Suprapubic skin (tissue), 4 donors: Measurements from ENCODE around the gene NR2F1. TPM values are rescaled to one million over a fixed set of nuclear protein-coding genes. Genes with fewer than 3 reads are reported as not detected.
A peak's percentile ranks its signal among the peaks of the same experiment; 100 is the strongest.

Experiments used
- DNase-seq, 2 donors: peaks; one replicate each; pipeline ENCODE4 v3.0.0-alpha.2; 2019; ENCODE audit warnings: low spot score in 2 of 2
- H3K27ac ChIP-seq: fragments of 200-600 bp; sonication (generic); one replicate; pipeline ENCODE4 v1.5.1; 2019
- H3K27me3 ChIP-seq: fragments of 200-600 bp; sonication (generic); one replicate; pipeline ENCODE4 v1.5.1; 2019
- H3K36me3 ChIP-seq: fragments of 200-600 bp; sonication (generic); one replicate; pipeline ENCODE4 v1.5.1; 2019
- H3K4me1 ChIP-seq: fragments of 200-600 bp; sonication (generic); one replicate; pipeline ENCODE4 v1.5.1; 2019
- H3K4me3 ChIP-seq: fragments of 200-600 bp; sonication (generic); one replicate; pipeline ENCODE4 v1.5.1; 2019; ENCODE audit warnings: mild to moderate bottlenecking
- H3K9me3 ChIP-seq: fragments of 200-600 bp; sonication (generic); one replicate; pipeline ENCODE4 v1.5.1; 2019
- CTCF ChIP-seq, 2 donors: fragments of 200-600 bp in 1 of 2; fragments of 450-650 bp in 1 of 2; sonication (generic) in 1 of 2; IDR thresholded peaks; one replicate each; pipeline ENCODE4 v1.5.1; 2016 to 2019; ENCODE audit warnings: antibody characterized with exemption in 2 of 2, mild to moderate bottlenecking in 1 of 2, moderate library complexity in 1 of 2
- EP300 ChIP-seq: sonication (generic); formaldehyde crosslinking; IDR thresholded peaks from one replicate; pipeline ENCODE4 v1.6.1; 2017; ENCODE audit warnings: antibody characterized with exemption
- POLR2A ChIP-seq, 2 donors: fragments of 450-650 bp; IDR thresholded peaks; one replicate each; pipeline ENCODE4 v1.6.1; 2017; ENCODE audit warnings: antibody characterized with exemption in 2 of 2, mild to moderate bottlenecking in 2 of 2, moderate library complexity in 2 of 2
- POLR2AphosphoS5 ChIP-seq, 3 donors: sonication (generic); formaldehyde crosslinking; IDR thresholded peaks; one replicate each; pipeline ENCODE4 v1.6.1; 2017; ENCODE audit warnings: antibody characterized with exemption in 3 of 3
- WGBS: methylation state at CpG from one replicate; pipeline ENCODE4 v1.1.5; 2018; 5-methylcytosine and 5-hydroxymethylcytosine counted together
- total RNA-seq, 4 donors: library from RNA; depleted of rRNA; stranded (reverse); fragments of >200 nt; gene quantifications; one replicate each; pipeline ENCODE4 v1.1.0, GENCODE V29; 2016

Gene NR2F1
- total RNA-seq, 4 donors from 2014 or later, result 0.49 to 3.1 (median 1.3) TPM

GRCh38 chr5:93602241-93603077 is 19.4 kb downstream of the NR2F1 start:
- H3K27me3 ChIP-seq, result peaks cover 100% of the 10 kb centered on the region
- 46% methylated on average over 36 of the region's 39 CpGs for WGBS
- no peak for DNase-seq
- no peaks in the 10 kb centered on the region for H3K36me3 ChIP-seq
- H3K9me3 ChIP-seq, result no peaks in the 10 kb centered on the region
- no peak overlapping the region for H3K27ac ChIP-seq
- H3K4me1 ChIP-seq, result peaks cover 10% of the 10 kb centered on the region
- H3K4me3 ChIP-seq, result no peak overlapping the region
- TF ChIP-seq POLR2AphosphoS5 (IDR thresholded peaks at IDR 0.05) (no peak), POLR2A (IDR thresholded peaks at IDR 0.05) (no peak), EP300 (no peak), CTCF (IDR thresholded peaks at IDR 0.05) (no peak)

GRCh38 chr5:93603078-93603792 is 20.2 kb downstream of the NR2F1 start:
- H3K27me3 ChIP-seq, result peaks cover 100% of the 10 kb centered on the region
- 84% methylated on average over 8 of the region's 8 CpGs for WGBS
- TF ChIP-seq POLR2A (IDR thresholded peaks at IDR 0.05) (no peak), CTCF (IDR thresholded peaks at IDR 0.05) (no peak), EP300 (no peak), POLR2AphosphoS5 (IDR thresholded peaks at IDR 0.05) (no peak)
- no peaks in the 10 kb centered on the region for H3K36me3 ChIP-seq
- peaks cover 16% of the 10 kb centered on the region for H3K4me1 ChIP-seq
- no peak for DNase-seq
- H3K4me3 ChIP-seq, result no peak overlapping the region
- H3K9me3 ChIP-seq, result no peaks in the 10 kb centered on the region
- H3K27ac ChIP-seq, result no peak overlapping the region

DNA sequence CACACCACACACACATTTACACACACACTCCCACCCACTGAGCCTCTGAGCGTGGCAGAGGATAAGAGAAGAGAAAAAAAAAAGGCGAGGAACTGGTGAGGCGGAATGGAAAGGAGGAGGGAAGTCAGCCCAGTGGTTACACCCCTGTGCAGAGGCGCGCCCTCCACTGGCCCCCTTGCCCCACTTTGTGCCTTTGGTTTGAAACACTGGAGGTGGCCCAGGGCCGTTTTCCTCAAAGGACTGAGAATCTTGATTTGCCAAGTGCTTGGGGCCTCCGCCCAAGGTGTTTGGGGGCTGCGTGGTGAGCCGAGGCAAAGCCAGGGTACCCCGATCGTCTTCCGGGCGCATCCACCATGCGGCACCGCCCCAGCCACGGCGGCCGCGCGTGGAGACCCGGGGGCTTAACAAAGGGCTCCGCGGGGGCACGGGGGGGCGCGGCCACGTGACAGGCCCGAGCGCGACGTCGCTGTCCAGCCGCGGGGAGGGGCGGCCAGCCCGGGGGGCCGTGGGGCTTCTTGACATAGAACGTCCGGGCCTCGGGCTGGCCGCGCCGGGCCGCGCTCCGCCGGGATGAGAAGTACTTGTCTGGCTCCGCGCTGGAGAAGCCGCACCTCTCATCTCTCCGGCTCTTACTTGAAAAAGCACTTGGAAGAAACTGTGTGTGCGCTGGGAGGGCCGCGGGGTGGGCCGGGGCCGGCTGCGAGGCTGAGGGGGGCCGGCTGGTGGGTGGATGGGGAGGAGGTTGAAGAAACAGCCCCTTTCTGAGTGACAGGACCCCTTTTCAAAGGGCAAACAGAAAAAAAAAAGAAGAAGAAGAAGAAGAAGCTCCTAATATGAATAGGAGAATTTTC is 21.0 kb downstream of the NR2F1 start:
- no peaks in the 10 kb centered on the region for H3K9me3 ChIP-seq
- DNase-seq, result no peak
- TF ChIP-seq POLR2A (IDR thresholded peaks at IDR 0.05), result no peak
- TF ChIP-seq CTCF (IDR thresholded peaks at IDR 0.05), result no peak
- TF ChIP-seq POLR2AphosphoS5 (IDR thresholded peaks at IDR 0.05), result no peak
- TF ChIP-seq EP300, result no peak
- peaks cover 100% of the 10 kb centered on the region for H3K27me3 ChIP-seq
- H3K4me3 ChIP-seq, result peak overlapping the region; percentile 24
- 12% methylated on average over 38 of the region's 58 CpGs for WGBS
- H3K27ac ChIP-seq, result no peak overlapping the region
- H3K4me1 ChIP-seq, result peaks cover 17% of the 10 kb centered on the region
- no peaks in the 10 kb centered on the region for H3K36me3 ChIP-seq

DNA sequence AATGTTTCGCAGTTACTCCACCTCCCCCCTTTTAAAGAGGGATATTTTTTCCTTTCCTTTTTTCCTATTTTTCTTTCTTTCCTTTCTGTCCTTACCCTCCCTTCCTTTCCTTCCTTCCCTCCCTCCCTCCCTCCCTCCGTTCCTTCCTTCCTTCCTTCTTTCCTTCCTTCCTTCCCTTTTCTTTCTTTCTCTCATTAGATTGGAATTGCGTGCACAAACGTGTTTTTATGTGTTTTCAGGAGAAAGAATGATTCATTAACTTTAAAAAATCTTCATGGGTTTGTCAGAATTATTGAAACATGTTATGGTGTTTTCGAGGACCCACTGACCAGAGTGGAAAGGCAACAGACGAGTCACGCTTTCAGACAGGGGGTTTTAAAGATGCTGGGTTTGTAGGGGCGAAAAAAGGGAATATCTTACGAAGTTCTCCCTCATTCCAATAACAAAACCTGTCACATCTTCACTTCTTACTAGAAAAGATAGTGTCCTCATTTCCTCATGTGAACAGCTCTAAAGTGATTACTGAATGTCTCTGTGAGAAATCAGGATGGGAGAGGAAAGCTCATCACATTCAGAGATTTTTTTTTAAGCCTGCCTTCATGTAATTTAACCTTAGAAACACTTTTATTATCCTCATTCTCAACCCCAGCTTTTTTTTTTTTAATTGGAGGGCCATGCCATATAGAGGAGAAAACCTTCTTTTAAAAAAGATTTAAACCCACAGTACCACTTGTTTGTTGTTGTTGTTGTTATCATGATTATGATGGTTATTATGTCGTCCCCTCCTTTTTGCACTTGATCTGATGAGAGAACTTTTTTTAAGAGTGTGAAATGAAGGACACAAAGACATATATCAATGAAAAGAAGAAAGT is 21.9 kb downstream of the NR2F1 start:
- Histone ChIP-seq H3K9me3 (no peaks in the 10 kb centered on the region), H3K4me1 (peaks cover 17% of the 10 kb centered on the region), H3K36me3 (no peaks in the 10 kb centered on the region), H3K27me3 (peaks cover 100% of the 10 kb centered on the region), H3K27ac (no peak overlapping the region), H3K4me3 (no peak overlapping the region)
- WGBS, result 44% methylated on average over 10 of the region's 10 CpGs
- TF ChIP-seq EP300, result no peak
- no peak for TF ChIP-seq CTCF (IDR thresholded peaks at IDR 0.05)
- no peak for TF ChIP-seq POLR2AphosphoS5 (IDR thresholded peaks at IDR 0.05)
- no peak for TF ChIP-seq POLR2A (IDR thresholded peaks at IDR 0.05)
- DNase-seq, result no peak
